ENCODE results near the gene DSP. TPM values are rescaled to one million over a fixed set of nuclear protein-coding genes. Genes with fewer than 3 reads are reported as not detected.

DSP gene
- total RNA-seq = 100 to 1,000 TPM in 1 of 3 donors, 10 to 100 TPM in 1, 1 to 10 TPM in 1; 2.1 to 165 (median 95.4) TPM

GRCh38 chr6:7541175-7542064 lies at the start of gene DSP:
Gene DSP (plus strand): TSS chr6:7541671. CDS start chr6:7541916, 245 bp downstream.
- H3K4me3 ChIP-seq = peak within 1 kb of the TSS; percentile 56 to 90 (median 79)
- peak within 1 kb of the TSS; percentile 96 for H3K27ac ChIP-seq
- H3K9me3 ChIP-seq = no peaks in the 10 kb centered on the region
- peak in 1 of 3 donors; percentile 23 for TF ChIP-seq CTCF (IDR thresholded peaks at IDR 0.05)
- peak; percentile 40 for TF ChIP-seq POLR2A (IDR thresholded peaks at IDR 0.05)
- peak; percentile 53 to 83 (median 67) for TF ChIP-seq POLR2AphosphoS5 (IDR thresholded peaks at IDR 0.05)
- intact Hi-C loops (cut with DNase I; ENCODE audit: low total_unique reads) = no loop called here
- no peaks in the 10 kb centered on the region for H3K36me3 ChIP-seq
- H3K4me1 ChIP-seq = no peaks in the 10 kb centered on the region
- H3K27me3 ChIP-seq = peaks cover 0 to 4% of the 10 kb centered on the region in 2 donors
- peak; percentile 75 to 85 for DNase-seq (ENCODE audit: low spot score in 2 of 2)

- Histone ChIP-seq H3K36me3 (no peaks in the 10 kb centered on the region), H3K4me1 (no peaks in the 10 kb centered on the region), H3K27ac (no peak overlapping the region), H3K9me3 (no peaks in the 10 kb centered on the region), H3K27me3 (no peaks in the 10 kb centered on the region), H3K4me3 (no peak overlapping the region)
- TF ChIP-seq CTCF (IDR thresholded peaks at IDR 0.05) = no peak
- intact Hi-C loops (cut with DNase I; ENCODE audit: low total_unique reads) = no loop called here
- DNase-seq (ENCODE audit: low spot score in 2 of 2) = no peak
These were observed 47.6 kb upstream of the DSP start for GRCh38 chr6:7493866-7494265.

- no peak for TF ChIP-seq CTCF (IDR thresholded peaks at IDR 0.05)
- no peak for TF ChIP-seq POLR2AphosphoS5 (IDR thresholded peaks at IDR 0.05)
- TF ChIP-seq POLR2A (IDR thresholded peaks at IDR 0.05) = no peak
- Histone ChIP-seq H3K36me3 (no peaks in the 10 kb centered on the region), H3K27me3 (no peaks in the 10 kb centered on the region), H3K9me3 (no peaks in the 10 kb centered on the region), H3K4me3 (no peak overlapping the region), H3K27ac (no peak overlapping the region), H3K4me1 (no peaks in the 10 kb centered on the region)
- no peak for DNase-seq (ENCODE audit: low spot score in 2 of 2)
- intact Hi-C loops (cut with DNase I; ENCODE audit: low total_unique reads) = no loop called here
These were observed 46.8 kb upstream of the DSP start for GRCh38 chr6:7494638-7495037.

GRCh38 chr6:7496266-7496875 lies 45.1 kb upstream of the DSP start:
- no peak for DNase-seq (ENCODE audit: low spot score in 2 of 2)
- H3K9me3 ChIP-seq = no peaks in the 10 kb centered on the region
- H3K27ac ChIP-seq = no peak overlapping the region
- H3K4me1 ChIP-seq = no peaks in the 10 kb centered on the region
- intact Hi-C loops (cut with DNase I; ENCODE audit: low total_unique reads) = no loop called here
- H3K27me3 ChIP-seq = no peaks in the 10 kb centered on the region
- no peak overlapping the region for H3K4me3 ChIP-seq
- H3K36me3 ChIP-seq = no peaks in the 10 kb centered on the region
- TF ChIP-seq POLR2AphosphoS5 (IDR thresholded peaks at IDR 0.05) = no peak
- TF ChIP-seq POLR2A (IDR thresholded peaks at IDR 0.05) = no peak
- no peak for TF ChIP-seq CTCF (IDR thresholded peaks at IDR 0.05)

- H3K4me1 ChIP-seq = no peaks in the 10 kb centered on the region
- no peak for TF ChIP-seq POLR2A (IDR thresholded peaks at IDR 0.05)
- no peak for TF ChIP-seq POLR2AphosphoS5 (IDR thresholded peaks at IDR 0.05)
- no peak for TF ChIP-seq CTCF (IDR thresholded peaks at IDR 0.05)
- intact Hi-C loops (cut with DNase I; ENCODE audit: low total_unique reads) = no loop called here
- DNase-seq (ENCODE audit: low spot score in 2 of 2) = no peak
- no peaks in the 10 kb centered on the region for H3K36me3 ChIP-seq
- H3K27me3 ChIP-seq = no peaks in the 10 kb centered on the region
- no peaks in the 10 kb centered on the region for H3K9me3 ChIP-seq
- H3K27ac ChIP-seq = no peak overlapping the region
- H3K4me3 ChIP-seq = no peak overlapping the region
These were observed 40.7 kb upstream of the DSP start for GRCh38 chr6:7500752-7501282.
